Right forelimb (tissue), 1 donor: ENCODE results near the gene DYNLT2.
A peak's percentile ranks its signal among the peaks of the same experiment; 100 is the strongest.

ENCODE experiments used
- DNase-seq: peaks from one replicate; pipeline ENCODE4 v3.0.0-alpha.2; 2018

DYNLT2 gene, protein sequence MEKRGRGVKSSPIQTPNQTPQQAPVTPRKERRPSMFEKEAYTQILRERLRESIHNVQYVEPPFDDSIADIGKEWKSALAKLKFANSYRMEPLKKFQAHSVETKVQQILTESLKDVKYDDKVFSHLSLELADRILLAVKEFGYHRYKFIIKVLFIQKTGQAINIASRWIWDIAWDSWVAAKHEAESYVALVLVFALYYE

DNA sequence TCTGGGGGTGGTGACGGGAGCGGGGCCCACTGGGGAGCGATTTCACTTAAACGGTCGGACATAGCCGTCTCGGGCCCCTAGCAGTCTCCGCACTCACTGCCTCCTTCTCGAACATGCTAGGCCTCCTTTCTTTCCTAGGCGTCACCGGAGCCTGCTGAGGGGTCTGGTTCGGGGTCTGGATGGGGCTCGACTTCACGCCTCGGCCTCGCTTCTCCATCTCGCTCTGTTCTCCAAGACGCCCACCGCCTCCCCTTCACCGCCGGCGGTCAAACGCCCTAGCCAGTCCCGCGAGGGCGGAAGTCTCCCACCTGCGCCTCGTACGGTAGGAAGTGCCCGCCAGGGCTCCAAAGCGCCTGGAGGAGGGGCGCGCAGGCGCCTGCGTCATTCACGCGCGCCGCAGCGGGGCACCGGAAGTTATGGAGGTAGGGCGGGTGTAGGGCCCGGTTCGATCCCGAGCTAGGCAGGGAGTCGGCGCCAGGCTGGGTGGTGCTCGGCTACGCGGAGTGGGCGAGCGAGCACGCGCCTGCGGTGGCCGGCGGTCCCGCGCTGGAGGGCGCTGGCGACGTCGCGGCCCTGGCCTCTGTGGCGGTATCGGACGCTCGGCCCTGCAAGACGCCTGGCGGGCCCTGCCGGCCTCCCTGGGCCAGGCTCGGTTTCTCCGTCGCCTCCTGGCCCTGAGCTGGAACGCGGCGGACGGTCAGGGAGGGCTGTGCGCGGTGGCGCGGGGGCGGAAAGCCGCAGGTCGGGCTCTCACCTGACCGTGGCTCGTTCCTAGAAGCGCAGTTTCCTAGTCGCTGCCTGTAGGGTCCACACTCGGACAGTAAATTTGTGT is at the start of gene DYNLT2, which contains the start of gene ERMARD:
TSS of gene DYNLT2 (minus strand) at position 331 of the 832 bp plus-strand sequence. CDS start at position 217, 114 bp downstream.
TSS of gene ERMARD (plus strand) at position 381 of the 832 bp plus-strand sequence. CDS start at position 417, 36 bp downstream.
- peak; percentile 97 for DNase-seq

DNA sequence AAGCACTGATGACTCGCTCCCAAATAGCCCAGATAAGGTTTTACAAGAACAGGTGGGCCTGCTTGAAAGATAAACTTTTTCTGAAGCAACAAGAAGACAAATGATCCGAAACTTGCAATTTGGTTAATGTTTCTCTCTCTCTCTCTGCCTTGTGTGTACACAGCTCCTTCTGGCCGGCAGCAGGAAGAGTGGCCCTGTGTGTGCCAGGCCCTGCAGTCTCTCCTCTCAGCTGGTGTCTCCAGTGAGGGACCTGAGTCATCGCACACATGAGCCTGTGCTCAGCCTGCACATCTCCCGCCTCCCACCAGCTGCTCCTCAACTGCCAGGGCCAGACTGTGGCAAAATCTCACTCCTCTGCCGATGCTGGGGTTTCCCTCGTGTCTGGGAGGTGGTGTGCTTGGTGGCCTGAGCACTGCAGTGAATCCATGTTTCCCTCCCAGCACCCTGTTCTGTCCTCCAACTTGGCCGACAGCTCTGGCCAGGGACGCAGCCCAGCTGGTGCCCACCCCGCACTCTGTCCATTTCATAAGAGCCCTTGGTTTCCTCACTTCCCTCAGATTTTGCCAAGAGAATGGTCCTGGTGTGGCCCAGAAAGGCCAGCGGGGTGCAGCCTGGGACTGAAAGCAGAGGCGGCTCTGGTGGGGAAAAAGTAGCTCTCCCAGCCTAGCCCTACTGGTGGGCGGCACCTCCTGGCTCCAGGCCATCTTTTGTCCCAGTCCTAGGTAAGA is 49.5 kb upstream of the DYNLT2 start:
- DNase-seq = no peak

DNA sequence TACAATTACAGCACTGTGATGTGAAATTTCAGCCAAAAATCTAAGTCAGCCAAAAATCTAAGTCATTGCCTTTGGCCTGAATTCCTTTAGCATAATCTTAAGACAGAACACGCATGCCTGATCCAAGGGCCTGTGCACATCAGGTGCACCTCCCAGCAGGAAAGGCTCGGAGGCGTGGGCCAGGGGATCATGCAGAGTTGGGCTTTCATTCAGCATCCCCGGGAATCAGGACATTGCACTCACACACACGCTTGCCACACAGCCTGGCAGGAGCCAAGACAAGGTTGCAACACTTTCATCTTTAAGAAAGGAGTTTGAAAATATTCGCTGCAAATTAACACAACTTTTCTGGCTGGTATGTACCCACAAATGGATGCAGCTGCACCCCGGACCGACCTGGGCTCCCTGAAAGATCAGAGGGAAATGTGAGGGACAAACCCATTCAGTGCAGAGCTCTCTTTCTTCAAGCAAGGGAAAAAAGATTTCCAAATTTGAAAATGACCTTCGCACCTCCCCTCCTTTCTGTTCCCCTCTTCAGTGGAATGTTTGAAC is 48.8 kb upstream of the DYNLT2 start:
- no peak for DNase-seq

DNA sequence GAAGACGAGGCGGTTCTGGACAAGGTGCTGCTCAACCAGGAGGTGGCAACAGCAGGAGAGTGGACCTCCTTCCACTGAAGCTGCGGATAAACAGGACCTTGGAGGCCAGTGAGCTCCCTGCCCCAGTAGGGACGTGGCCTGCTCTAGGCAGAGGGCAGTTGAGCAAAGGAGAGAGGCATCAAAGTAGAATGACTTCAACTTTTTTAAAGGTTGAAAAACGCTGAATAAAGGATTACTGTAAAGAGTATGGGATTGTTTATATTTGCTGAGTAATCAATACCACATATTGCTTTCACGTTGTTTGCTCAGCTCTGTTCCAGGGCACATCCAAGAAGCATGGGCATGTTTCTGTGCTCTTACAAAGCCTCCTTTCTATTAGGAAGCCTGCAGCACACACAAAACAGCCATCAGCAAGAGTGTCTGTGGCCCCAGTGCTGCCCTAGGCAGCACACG is 48.1 kb upstream of the DYNLT2 start:
- no peak for DNase-seq

DNA sequence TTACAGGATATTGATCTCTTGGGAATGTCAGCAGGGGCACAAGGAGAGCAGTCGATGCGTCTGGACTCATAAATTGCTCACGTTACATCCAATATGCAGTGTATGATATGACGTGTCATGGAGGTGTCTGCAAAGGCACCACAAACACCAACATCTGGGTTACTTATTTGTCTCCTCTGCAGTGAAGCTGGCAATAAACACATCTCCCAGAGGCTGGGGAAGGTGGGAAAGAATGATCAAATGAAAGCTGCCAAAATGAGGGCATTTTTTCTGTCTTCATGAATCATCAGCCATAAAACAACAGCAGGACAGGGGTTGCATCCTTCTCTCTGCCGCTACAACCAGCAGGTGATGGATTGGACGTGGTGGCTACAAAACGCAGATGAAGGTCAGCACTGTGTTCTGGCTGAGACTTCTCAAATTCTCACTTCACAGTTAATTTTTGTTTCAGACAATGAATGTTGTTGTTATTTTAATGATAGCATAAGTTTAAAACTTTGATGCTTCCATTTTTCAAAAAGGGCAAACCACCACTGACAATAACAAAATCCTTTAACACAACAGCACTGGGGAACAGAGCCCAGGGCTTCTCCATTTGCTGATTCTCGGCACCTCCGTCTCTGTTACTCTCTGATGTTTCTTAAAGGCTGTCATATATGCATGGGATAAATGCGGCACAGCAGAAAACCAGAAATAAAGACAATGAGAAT is 47.5 kb upstream of the DYNLT2 start:
- no peak for DNase-seq

DNA sequence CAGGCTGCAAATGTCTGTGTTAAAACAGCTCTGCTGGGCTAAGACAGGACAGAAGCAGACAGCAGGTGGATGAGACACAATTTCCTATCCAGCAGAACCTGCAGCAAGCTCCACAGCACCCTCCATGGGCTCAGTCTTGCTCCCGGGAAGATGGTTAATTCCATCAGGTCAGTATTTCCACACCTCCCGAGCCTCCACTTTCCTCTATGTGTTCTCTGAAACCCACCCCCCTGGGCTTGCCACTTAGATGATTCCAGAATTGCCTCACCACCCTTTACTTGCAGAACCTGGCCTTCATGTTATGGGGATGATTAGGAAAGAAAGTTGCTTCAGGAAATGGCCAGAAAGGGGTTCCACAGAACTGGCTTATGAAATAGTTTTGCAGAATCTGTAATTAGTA is 43.8 kb upstream of the DYNLT2 start:
- no peak for DNase-seq

DNA sequence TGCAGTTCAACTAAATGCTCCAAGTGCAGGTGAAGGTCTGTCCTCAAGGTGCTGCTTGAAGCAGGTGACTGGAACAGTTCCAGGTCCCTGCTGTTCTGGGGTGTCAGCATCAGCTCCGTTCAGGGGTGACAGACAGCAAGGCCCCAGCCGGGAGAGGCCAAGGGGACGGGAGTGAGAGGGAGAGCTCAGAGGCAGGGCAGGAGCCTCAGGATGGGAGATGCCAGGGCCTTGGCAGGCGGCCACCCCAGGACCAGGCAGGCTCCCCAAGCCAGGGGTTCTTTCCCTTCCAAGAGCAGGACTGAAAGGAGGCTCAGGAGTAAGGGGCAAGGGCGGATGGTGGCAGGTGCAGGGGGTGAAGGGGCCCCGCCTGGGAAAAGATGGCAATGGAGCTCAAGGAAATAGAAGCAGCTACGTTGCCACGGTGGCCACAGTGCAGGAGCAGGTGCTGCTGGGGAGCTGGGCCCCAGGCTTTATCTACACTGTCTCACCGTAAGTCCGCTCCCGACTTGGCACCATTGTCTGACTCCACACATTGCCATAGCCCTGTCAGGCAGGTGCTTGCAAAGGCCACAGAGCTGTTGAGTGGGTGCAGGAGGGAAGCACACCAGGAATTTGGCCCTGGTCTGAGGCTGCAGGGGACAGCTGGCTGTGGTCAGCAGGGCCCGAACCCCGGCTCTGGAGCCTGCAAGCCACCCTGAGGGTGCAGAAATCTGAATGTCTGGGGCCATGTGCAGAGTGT is 43.1 kb upstream of the DYNLT2 start:
- DNase-seq = no peak

DNA sequence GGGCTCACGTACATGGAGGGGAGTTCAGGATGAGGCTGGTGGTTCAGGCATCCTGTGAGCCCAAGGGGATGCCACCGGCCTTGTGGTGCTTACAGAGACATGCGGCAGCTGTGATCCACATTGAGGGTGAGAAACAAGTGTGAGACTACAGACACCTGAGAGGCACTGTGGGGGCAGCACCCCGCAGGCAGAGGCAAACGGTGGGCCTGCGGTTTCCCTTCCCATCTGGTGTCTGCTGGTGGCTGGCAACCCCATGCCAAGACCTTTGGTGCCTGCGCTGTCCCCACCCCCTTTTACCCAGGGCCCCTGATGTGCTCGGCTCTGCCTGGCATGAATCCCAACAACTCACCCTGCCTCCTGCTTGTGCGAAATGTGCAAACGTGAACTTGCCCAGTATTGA is 42.0 kb upstream of the DYNLT2 start:
- DNase-seq = no peak

DNA sequence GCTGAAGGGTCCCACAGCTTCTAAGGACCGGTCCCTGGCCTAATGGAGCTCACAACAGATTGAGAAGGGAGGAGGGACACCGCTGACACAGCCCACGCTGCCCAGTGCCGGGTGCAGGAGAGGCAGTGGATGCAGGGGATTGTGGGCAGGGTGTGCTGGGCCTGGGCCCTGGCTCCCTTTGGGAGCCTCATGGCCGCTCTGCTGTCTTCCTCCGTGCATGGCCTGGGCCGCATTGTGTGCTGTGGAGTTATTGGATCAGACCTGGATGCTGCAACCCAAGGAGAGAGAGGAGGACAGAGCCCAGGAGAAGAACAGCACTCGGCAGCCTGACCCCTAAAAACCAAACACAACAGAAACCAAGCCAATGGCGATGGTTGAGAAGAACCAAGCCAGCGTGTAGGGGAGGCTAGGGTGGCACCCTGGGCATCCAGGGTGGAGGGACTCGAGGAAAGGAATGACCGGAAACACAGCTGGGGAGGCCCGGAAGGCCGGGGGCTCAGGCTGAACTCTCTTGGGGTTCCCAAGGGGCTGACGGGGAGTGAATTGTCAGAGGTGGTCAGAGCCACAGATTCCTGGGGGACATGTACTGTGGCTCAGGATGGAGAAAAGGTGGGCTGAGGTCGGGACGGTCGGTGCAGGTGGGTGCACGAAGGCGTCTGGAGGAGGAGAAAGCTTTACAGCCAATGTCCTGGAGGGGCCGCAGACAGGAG is 41.1 kb upstream of the DYNLT2 start:
- DNase-seq = no peak

DNA sequence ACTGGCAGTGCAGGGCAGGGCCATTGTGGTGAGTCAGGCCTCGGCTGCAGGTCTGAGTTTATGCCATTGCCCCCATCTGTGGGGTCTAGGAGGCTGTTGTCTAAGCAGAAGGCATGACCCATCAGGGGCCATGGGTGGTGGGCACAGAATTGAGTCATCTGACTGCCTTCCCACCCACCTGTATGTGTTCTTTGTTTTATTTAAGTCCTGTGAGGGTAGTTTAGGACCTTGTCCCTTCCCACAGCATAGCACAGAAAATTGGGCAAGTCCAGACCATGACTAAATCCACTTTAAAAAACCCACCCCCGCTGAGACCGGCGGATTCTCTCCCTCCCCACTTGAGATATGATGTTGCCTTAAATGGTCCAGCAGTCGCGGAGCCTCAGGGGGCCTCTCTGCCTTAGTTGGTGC is 40.4 kb upstream of the DYNLT2 start:
- no peak for DNase-seq

DNA sequence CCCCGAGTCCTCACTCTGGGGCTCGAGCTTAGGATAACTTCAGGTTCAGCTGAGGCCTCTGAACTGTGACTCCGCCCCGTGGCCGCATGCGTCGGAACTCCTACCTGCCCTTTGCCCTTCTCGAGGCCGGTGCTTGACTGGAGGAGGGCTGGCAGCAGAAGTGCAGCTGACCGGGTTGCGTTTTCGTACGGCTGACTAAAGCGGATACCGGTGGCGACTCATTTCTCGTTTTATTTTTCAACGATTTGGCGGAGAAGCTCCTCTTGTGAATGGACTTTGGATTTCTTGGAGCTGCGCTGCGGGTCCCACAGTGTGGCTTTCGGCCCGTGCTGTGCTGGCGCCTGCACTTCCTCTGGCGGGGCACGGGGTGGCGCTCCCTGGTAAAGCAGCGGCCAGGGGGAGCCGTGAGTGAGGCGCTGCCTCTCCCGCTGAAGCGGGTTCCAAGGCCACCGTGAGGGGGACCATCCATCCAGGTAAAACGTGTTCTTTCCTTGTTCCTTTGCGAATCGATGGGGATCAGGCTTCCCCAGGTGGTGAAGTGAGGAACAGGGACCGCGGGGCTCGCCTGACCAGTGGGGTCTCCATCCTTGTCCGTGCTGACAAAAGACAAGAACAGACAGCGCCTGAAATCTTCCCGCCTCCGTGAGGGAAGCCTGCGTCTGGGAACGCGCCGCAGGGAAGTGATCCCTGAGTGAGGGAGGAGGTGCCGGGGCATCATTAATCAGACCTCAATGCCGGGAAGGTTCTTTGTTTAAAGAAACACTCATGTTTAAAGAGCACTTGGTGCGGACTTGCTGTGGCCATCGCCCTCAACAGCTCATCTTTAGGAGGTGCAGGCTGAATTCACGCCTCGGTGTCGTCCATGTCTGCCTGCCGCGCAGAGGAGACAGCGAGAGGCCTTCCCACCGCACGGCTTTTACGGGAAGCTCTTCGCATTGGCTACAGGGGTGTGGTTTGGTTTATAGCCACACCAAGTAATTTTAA is 38.9 kb upstream of the DYNLT2 start:
- peak; percentile 90 for DNase-seq

DNA sequence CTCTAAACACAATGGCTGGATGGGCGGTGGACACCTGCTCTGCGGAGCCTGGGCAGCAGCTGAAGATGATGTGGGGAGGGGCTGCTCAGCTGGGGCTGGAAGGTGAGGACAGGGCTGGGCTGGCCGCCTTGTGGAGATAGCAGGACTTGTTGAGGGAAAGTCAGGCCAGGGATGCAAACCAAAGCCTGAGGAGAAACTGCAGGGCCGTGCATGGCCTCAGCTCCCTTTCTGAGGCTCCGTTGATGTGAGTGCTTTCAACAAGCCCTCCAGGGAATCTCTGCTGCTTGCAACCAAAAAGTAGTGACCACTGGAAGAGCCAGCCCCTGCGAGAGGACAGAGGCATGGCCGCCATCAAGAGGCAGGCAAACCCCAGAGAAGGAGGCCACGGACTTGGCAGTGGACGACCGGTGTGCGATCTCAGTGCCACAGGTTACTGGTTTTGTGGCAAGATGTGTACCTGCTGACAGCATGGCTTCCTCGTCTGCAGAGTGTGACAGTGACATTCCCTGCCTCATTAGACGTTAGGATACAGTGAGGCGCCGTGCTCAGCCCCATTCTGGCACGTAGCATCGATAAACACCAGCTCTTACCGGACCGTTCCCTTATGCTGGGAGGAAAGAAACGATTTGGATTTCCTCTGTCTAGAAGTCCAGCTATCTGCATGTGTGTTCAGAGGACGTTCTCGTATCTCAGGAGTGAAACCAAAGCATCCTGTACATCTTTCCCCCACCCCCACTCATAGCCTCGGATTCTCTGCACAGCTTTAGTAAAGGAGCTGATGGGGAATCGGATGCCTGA is 38.0 kb upstream of the DYNLT2 start:
- DNase-seq = peak; percentile 38

DNA sequence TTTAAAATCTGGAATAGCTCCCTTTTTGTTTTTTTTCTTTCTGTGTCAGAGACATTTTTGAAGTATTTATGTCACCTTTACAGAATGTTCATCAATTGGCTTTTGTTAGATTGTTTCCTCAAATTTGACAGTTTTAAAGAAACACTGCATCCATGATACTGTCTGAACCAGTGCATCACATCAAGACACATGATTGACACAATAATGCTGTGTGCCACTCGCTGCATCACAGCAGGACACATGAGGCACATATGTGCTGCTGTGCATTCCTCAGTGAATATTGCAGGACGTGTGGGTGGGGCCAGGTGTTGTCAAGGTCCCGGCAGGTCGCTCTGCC is 37.4 kb upstream of the DYNLT2 start:
- no peak for DNase-seq

DNA sequence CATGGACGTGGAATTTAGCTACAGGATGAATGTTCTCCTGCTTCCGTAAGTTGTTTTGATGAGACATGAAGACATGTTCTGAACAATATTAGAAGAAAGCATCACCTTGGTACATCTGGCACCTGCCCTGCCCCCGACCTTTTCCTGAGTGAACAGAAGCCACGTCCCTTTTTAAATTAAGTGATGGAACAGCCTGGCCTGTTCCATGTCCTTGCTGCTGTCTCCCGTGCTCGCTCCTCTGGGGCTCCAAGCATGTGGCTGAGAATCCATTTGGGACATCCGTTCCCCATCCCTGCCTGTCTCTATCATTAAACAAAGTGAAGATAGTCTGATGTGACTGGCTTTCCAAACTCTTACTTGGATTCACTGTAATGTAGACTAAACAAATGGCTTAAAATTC is 36.4 kb upstream of the DYNLT2 start:
- no peak for DNase-seq

DNA sequence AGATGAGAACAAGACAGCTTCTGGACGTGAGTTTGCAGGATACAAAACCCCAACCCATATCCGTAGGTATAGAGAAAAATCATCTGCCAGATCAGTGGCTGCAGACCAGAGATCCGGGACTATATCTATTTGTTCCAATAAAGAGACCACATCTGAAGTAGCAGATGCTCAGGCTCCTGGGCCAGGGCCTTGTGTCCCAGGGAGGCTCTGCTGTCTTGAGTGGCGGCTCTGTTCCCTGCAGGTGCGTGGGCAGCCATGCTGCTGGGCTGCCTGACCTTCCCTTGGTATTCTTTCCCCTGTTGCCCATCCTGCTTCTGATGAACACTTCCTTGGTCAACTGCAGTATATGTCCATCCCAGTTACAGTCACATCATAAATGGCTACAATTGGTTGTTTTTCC is 35.0 kb upstream of the DYNLT2 start:
- DNase-seq = peak; percentile 18

DNA sequence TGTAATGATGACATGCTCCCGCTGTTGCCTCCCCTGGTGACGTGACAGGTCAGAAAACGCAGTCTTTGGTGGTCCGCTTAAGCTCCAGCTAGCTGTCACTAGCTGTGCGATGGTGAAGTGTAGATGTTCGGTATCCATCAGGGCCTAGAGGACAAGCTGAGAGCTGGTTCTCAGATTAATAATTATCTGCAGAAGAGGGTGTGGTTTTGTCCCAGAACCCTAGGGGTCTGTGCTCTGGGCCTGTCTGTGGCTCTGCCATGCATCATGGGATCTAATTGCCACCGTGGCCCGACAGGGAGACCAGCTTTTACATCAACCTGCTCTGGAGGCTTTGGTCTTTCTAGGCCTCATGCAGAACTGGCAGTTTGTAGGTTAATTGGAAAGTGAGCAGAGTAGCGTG is 34.2 kb upstream of the DYNLT2 start:
- peak; percentile 21 for DNase-seq

DNA sequence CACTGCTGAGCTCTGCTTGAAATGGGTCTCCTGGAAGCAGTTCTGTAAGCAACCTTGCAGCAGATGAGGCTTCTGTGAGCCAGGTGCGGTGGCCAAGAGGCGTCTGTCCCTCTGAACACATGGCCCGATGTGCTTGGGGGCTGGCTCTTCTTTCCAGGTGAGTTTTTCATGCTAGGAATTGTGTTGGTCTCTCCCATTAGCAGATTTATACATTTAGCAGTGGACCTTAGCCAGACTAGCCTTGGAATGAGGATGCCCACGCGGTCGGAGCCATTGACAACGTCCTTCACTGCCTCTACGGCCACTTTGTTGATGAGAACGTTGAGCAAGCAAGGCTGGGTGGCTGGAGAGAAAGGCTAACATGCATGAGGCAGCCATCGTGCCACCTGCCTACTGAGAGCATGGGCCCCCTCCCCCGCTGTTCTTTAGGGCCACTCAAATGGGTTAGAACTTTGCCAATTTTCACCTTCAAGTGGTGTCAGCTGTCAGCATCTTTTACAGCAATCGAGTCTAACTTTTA is 33.5 kb upstream of the DYNLT2 start:
- peak; percentile 23 for DNase-seq

DNA sequence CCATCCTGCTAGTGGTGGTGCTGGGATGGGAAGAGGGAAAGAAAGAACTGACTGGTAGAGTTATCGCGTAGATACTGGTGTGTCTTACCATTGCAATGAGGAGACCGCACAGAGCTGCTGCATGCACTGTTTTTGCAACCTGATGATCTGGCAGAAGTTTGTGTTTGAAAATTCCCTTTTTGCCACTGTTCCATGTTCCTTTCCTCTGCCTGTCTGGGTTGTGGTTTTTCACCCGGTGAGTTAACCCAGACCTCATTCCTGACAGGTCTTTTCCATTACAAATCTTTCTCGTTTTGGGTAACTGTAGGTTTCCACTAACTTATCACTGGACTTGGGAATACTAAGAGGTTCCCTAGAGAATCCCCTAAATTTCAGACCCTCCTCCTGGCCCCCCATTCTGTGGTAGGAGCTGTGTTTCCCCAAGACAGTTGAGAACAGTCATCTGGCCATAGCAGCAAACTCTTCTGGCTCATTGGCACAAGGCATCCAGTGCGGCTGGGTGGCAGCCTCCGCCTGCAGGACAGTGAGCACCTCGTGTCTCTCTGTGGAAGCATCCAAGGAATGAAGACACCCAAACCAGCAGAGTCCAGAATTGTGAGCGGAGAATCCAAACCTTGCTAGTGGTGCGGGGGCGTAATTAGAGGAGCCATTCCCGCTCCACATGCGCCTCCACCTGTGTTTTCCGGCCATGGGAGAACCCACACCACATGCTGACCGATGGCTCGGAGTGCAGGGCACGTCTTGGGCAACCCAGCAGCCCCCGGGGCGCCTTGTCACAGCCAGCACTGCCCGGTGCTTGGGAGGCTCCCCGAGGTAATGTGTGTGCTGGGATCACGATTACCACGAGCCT is 32.8 kb upstream of the DYNLT2 start:
- peak; percentile 10 for DNase-seq
